Fibroblast of pulmonary artery (primary cell): ENCODE data around the gene NMRK1.
A peak's percentile ranks its signal among the peaks of the same experiment; 100 is the strongest.

Experiments used
- DNase-seq: peaks from one replicate; pipeline ENCODE4 v3.0.0-alpha.2; 2010; ENCODE audit warnings: low read depth
- H3K4me3 ChIP-seq: replicated peaks from 2 replicates; pipeline ENCODE4 v1.5.1; 2011; ENCODE audit warnings: low read depth, mild to moderate bottlenecking, control low read depth, low read length, moderate library complexity
- TF ChIP-seq, protein P1 (sequence below): IDR thresholded peaks from 2 replicates; pipeline ENCODE4 v1.5.1; 2011; ENCODE audit warnings: mild to moderate bottlenecking, control low read depth, low read length, inconsistent platforms; ENCODE audit errors: missing control alignments

Gene NMRK1

DNA sequence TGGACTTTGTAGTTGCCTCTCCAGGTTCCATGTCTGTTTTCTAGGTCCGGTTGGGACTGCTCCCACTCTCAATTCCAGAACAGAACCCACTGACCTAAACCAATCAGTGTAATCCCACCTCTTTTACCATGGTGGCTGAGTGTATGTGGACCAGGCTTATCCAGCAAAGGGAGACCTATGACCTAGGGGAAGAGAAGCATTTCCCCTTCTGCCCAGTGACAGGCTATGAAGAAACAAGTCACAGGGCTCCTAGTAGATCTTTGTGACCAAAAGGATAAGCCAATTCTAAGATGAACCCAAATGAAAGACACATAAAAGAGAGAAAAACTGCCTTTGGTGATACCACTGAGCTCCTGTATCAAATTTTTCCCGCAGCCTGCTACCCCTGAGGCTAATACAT lies 6.3 kb downstream of the NMRK1 start:
- TF ChIP-seq, protein P1, sequence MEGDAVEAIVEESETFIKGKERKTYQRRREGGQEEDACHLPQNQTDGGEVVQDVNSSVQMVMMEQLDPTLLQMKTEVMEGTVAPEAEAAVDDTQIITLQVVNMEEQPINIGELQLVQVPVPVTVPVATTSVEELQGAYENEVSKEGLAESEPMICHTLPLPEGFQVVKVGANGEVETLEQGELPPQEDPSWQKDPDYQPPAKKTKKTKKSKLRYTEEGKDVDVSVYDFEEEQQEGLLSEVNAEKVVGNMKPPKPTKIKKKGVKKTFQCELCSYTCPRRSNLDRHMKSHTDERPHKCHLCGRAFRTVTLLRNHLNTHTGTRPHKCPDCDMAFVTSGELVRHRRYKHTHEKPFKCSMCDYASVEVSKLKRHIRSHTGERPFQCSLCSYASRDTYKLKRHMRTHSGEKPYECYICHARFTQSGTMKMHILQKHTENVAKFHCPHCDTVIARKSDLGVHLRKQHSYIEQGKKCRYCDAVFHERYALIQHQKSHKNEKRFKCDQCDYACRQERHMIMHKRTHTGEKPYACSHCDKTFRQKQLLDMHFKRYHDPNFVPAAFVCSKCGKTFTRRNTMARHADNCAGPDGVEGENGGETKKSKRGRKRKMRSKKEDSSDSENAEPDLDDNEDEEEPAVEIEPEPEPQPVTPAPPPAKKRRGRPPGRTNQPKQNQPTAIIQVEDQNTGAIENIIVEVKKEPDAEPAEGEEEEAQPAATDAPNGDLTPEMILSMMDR, result no peak
- DNase-seq, result no peak

DNA sequence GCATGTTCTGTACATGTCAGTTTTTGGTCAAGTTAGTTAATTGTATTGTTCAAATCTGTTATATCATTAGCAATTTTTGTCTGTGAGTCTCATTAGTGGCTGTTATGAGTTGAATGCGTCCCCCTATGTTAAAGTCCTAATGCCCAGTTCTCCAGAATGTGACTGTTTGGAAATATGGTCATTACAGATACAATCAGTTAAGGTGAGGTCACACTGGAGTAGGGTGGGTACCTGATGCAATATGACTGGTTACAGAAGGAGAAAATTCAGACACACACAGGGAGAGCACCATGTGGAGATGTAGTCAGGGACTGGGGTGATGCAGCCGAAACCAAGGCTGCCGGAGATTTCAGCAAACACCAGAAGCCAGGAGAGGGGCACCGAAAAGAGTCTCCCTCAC lies 15.1 kb downstream of the NMRK1 start:
- DNase-seq, result no peak
- no peak overlapping the region for H3K4me3 ChIP-seq

More for the DNA sequence above, 6.3 kb downstream of the NMRK1 start:
- H3K4me3 ChIP-seq, result no peak overlapping the region

DNA sequence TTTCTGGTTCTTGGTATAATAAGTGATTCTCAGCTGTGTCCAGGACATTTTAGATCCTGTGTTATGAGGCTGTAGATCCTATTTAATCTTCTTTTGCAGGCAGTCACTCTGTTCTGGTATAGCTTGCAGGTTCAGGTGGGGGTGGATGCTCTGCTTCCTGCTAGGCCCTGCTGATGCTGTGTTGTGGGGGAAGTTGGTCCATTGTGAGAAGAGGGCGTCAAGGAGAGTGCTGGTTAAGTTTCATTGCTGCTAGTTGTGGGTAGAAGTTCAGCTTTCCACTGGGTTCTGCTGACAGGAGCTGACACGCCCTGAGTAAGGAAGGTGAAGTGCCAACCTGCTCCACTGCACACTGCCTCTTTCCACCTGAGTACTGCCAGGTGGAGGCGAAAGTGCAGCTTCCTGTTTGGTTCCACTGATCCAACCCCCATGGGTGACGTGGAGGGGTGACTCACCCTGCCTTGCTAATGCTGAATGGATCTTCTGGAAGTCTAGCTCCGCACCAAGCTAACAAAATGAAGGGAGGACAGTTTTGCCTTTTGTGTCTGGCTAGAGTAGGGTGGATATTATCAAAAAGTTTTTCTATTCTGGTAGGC lies 16.3 kb downstream of the NMRK1 start:
- TF ChIP-seq, protein P1, result no peak
- DNase-seq, result no peak

More for the DNA sequence above, 15.1 kb downstream of the NMRK1 start:
- TF ChIP-seq, protein P1, result no peak

DNA sequence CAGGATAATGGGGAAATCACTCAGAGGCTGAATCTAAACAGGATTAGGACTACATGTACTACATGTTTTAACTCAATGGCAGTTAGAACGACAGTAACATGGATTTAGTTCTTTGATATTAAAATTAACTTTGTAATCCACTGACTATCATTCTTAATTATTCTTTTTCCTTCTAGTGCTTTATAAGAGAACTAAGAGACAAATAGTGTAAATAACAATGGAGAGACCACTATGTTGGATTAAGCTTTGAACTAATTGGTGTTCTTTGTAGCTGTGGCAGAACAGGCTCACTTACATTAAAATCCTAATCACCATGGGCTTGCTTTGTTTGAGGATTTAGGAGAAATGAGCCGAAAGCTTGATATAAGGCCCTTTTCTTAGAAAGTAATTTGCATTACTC lies 18.8 kb downstream of the NMRK1 start:
- no peak overlapping the region for H3K4me3 ChIP-seq
- DNase-seq, result no peak
- TF ChIP-seq, protein P1, result no peak

More for the DNA sequence above, 16.3 kb downstream of the NMRK1 start:
- H3K4me3 ChIP-seq, result no peak overlapping the region

DNA sequence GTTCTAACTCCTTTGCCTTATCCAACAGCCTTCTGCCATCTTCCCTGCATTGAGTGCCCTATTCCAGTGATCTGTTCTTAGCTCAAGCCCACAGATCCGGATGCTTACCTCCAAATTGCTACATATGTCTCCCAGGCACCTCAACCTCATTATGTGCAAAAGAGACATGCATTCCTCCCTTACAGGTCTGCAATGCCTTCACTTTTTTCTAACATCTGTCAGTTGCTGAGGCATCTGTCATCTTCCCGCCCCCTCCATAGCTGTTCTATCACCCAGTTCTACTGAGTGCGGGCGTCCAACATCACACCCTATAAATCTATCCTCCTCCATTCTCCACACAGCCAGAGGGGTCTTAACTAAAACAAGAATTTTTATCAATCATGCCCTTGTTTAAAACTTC lies 20.1 kb downstream of the NMRK1 start:
- no peak for DNase-seq
- TF ChIP-seq, protein P1, result no peak
- H3K4me3 ChIP-seq, result no peak overlapping the region

DNA sequence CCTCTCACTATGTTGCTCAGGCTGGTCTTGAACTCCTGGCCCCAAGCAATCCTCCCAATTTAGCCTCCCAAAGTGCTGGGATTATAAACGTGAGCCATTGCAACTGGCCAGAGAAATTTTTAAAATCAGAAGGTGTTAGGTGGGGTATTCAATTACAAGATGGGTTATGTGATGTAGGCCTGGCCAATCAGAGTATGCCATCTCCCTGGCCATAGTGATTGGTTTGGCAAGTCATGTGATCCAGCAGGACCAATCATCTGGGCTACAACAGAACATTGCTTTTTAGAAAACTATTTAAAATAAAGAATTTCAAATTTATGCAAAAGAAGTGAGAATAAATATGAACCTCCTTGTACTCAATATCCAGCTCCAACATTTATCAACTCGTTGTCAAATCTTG lies 22.4 kb downstream of the NMRK1 start:
- TF ChIP-seq, protein P1, result no peak
- H3K4me3 ChIP-seq, result no peak overlapping the region
- no peak for DNase-seq

DNA sequence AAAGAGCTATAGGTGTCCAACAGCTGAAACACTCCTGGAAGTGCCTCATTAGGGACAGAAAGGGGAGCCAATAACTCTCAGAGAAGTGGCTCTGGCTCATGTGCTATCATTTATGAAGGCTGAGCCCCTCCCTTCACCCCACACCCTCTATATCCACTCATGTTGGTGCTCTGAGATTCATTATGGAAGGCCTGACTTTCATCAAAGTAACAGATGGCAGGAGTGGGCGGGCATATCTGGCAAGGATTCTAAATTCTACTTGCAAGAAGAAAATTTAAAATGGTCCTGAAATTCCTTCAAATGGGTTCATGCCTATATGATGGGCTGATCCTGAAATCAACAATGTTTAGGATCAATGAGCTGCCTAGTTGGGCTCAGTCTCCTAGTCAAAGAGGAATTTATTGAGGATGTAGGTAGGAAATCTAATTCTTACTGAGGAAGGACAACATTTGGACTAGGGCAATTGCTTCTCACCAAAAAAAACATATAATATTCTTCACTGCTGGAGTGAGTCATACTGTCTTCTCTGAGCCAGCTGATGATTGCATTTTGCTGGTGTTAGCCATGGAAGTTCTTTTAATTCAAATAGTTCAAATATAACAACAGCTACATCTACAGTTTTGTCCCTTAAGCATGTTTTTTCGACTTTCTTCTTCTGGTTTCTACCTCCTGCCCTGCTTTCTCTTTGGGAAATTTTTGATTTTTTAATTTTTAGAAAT lies 23.5 kb downstream of the NMRK1 start:
- peak; percentile 42 for DNase-seq
- TF ChIP-seq, protein P1, result no peak
- no peak overlapping the region for H3K4me3 ChIP-seq
